Endodermal cell (in vitro differentiated cells): ENCODE results near the gene SDK2. TPM values are rescaled to one million over a fixed set of nuclear protein-coding genes. Genes with fewer than 3 reads are reported as not detected.

ENCODE experiments used
- DNase-seq: peaks from one replicate; pipeline ENCODE4 v3.0.0-alpha.2; 2017
- H3K27ac ChIP-seq: 2 replicates; pipeline ENCODE4 v1.5.1; 2013; ENCODE audit warnings: mild to moderate bottlenecking, low read depth, low read length, moderate library complexity
- H3K27me3 ChIP-seq: 2 replicates; pipeline ENCODE4 v1.6.1; 2013; ENCODE audit warnings: mild to moderate bottlenecking, low read length, moderate library complexity; ENCODE audit not compliant: insufficient read depth, control insufficient read depth, poor library complexity, severe bottlenecking
- H3K36me3 ChIP-seq: 2 replicates; pipeline ENCODE4 v1.7.0; 2013; ENCODE audit warnings: mild to moderate bottlenecking, low read length, moderate library complexity; ENCODE audit not compliant: control insufficient read depth, insufficient read depth
- H3K4me1 ChIP-seq: one replicate; pipeline ENCODE4 v1.7.0; 2013; ENCODE audit warnings: low read length; ENCODE audit not compliant: control insufficient read depth, insufficient read depth
- H3K4me3 ChIP-seq: 2 replicates; pipeline ENCODE4 v1.5.1; 2013; ENCODE audit warnings: mild to moderate bottlenecking, low read length, moderate library complexity
- H3K9ac ChIP-seq: 2 replicates; pipeline ENCODE4 v1.6.1; 2013; ENCODE audit warnings: mild to moderate bottlenecking, low read length, moderate library complexity; ENCODE audit not compliant: poor library complexity, severe bottlenecking; ENCODE audit errors: extremely low read depth
- H3K9me3 ChIP-seq: 2 replicates; pipeline ENCODE4 v1.6.1; 2013; ENCODE audit warnings: mild to moderate bottlenecking, low read length, moderate library complexity; ENCODE audit not compliant: control insufficient read depth
- H3K27ac Mint-ChIP-seq: 2 replicates; pipeline ENCODE4 v1.8.0; 2020; ENCODE audit warnings: mixed read lengths
- H3K27me3 Mint-ChIP-seq: 2 replicates; pipeline ENCODE4 v1.8.0; 2021; ENCODE audit warnings: mild to moderate bottlenecking, mixed read lengths; ENCODE audit not compliant: insufficient read depth
- H3K36me3 Mint-ChIP-seq: 2 replicates; pipeline ENCODE4 v1.8.0; 2020; ENCODE audit warnings: low read depth, mixed read lengths
- H3K4me1 Mint-ChIP-seq: 2 replicates; pipeline ENCODE4 v1.8.0; 2020; ENCODE audit warnings: mixed read lengths
- H3K4me3 Mint-ChIP-seq: 2 replicates; pipeline ENCODE4 v1.8.0; 2020; ENCODE audit warnings: mild to moderate bottlenecking, moderate library complexity, mixed read lengths
- H3K9me3 Mint-ChIP-seq: 2 replicates; pipeline ENCODE4 v1.8.0; 2020; ENCODE audit warnings: mild to moderate bottlenecking, mixed read lengths
- CTCF ChIP-seq: fragments of 200-600 bp; sonication (generic); conservative IDR thresholded peaks from 2 replicates; pipeline ENCODE4 v1.5.0; 2021; ENCODE audit warnings: antibody characterized with exemption, mild to moderate bottlenecking
- WGBS, 2 experiments: methylation state at CpG; one replicate each; pipeline versions ENCODE4 v1.1.5 to v1.1.7; 2013; ENCODE audit warnings: missing lambda C conversion rate in 2 of 2, mixed read lengths in 1 of 2; ENCODE audit not compliant: insufficient coverage in 1 of 2, insufficient read length in 1 of 2; 5-methylcytosine and 5-hydroxymethylcytosine counted together
- total RNA-seq, 2 donors: library from RNA; stranded (reverse); fragmentation: NEBNext Ultra II Directional in 1 of 2; extraction: Animal tissue kit (Norgen Biotek cat#: 25700) in 1 of 2; gene quantifications; 2 replicates in 1 of 2; 3 replicates in 1 of 2; pipeline ENCODE4 v1.2.1, GENCODE V29; 2021

The SDK2 gene
- total RNA-seq, 2 donors from 2014 or later: 5.9 to 7.0 TPM

- Mint-ChIP-seq H3K27me3 (no peaks in the 10 kb centered on the region), H3K4me1 (peaks cover 12% of the 10 kb centered on the region), H3K27ac (no peak overlapping the region), H3K36me3 (peaks cover under 1% of the 10 kb centered on the region), H3K4me3 (no peak overlapping the region), H3K9me3 (no peaks in the 10 kb centered on the region)
- no peak overlapping the region for H3K4me3 ChIP-seq
- no peaks in the 10 kb centered on the region for H3K9me3 ChIP-seq
- TF ChIP-seq CTCF: no peak
- H3K27me3 ChIP-seq: no peaks in the 10 kb centered on the region
- H3K9ac ChIP-seq: no peak overlapping the region
- WGBS, 2 experiments: 94 to 96% methylated on average over 5 to 17 of the region's 17 CpGs
- no peaks in the 10 kb centered on the region for H3K36me3 ChIP-seq
- no peak overlapping the region for H3K27ac ChIP-seq
- H3K4me1 ChIP-seq: no peaks in the 10 kb centered on the region
- no peak for DNase-seq
Observed at GRCh38 chr17:73508931-73509605, 135.2 kb downstream of the SDK2 start.

GRCh38 chr17:73508057-73508930 is 136.0 kb downstream of the SDK2 start:
- H3K4me1 ChIP-seq: no peaks in the 10 kb centered on the region
- H3K9me3 Mint-ChIP-seq: no peaks in the 10 kb centered on the region
- no peak overlapping the region for H3K27ac ChIP-seq
- no peak for TF ChIP-seq CTCF
- H3K4me3 Mint-ChIP-seq: no peak overlapping the region
- H3K27me3 ChIP-seq: no peaks in the 10 kb centered on the region
- peaks cover 3% of the 10 kb centered on the region for H3K36me3 Mint-ChIP-seq
- no peaks in the 10 kb centered on the region for H3K36me3 ChIP-seq
- no peak overlapping the region for H3K9ac ChIP-seq
- H3K27me3 Mint-ChIP-seq: no peaks in the 10 kb centered on the region
- no peak overlapping the region for H3K27ac Mint-ChIP-seq
- peaks cover 9% of the 10 kb centered on the region for H3K4me1 Mint-ChIP-seq
- no peaks in the 10 kb centered on the region for H3K9me3 ChIP-seq
- 91 to 92% methylated on average over 14 to 18 of the region's 19 CpGs for WGBS, 2 experiments
- no peak overlapping the region for H3K4me3 ChIP-seq
- no peak for DNase-seq

- Histone ChIP-seq H3K27me3 (no peaks in the 10 kb centered on the region), H3K4me3 (no peak overlapping the region), H3K9ac (no peak overlapping the region), H3K4me1 (no peaks in the 10 kb centered on the region), H3K36me3 (no peaks in the 10 kb centered on the region), H3K27ac (no peak overlapping the region), H3K9me3 (no peaks in the 10 kb centered on the region)
- TF ChIP-seq CTCF: no peak
- WGBS, 2 experiments: 80 to 88% methylated on average over 5 to 9 of the region's 9 CpGs
- no peaks in the 10 kb centered on the region for H3K9me3 Mint-ChIP-seq
- DNase-seq: no peak
- peaks cover 3% of the 10 kb centered on the region for H3K36me3 Mint-ChIP-seq
- no peak overlapping the region for H3K27ac Mint-ChIP-seq
- H3K27me3 Mint-ChIP-seq: no peaks in the 10 kb centered on the region
- no peak overlapping the region for H3K4me3 Mint-ChIP-seq
- H3K4me1 Mint-ChIP-seq: peaks cover 9% of the 10 kb centered on the region
Observed at GRCh38 chr17:73506470-73507435, 137.5 kb downstream of the SDK2 start.
